ENCODE data around the gene TPPP2.

Gene TPPP2

DNA sequence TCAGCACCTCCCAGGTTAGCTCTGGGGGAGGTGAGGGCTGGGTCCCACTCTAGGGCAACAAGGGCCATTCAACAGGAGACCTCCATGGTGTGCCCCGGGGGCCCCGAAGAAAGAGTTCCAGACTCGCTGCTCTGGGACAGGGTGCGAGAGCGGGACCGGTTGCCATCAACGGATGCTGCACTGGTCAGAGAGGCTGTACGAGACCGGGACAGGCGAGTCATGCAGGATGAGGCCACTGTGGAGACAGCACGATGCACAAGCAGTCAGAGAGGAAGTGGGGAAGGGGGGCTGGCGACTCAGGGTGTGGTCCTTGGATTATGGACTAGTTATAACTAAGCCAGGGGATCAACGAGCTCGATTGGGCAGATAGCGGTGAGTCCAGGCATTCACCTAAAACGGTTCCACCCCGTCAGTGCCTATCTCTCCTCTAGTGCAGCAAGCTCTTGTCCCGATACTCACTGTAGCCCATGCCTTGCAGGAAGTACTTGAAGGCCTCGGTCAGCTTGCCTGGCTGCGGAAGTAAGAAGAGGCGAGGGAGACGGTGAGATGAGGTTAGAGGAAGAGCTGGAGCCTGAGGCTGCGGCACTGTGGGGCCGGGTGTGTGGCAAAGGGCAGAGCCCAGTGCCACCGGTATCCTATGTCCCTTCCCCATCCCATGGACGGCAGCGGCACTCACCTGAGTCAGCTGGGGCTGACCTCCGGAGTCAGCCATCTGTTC, 12.3 kb upstream of the TPPP2 start:
- DNase-seq, result no peak

DNA sequence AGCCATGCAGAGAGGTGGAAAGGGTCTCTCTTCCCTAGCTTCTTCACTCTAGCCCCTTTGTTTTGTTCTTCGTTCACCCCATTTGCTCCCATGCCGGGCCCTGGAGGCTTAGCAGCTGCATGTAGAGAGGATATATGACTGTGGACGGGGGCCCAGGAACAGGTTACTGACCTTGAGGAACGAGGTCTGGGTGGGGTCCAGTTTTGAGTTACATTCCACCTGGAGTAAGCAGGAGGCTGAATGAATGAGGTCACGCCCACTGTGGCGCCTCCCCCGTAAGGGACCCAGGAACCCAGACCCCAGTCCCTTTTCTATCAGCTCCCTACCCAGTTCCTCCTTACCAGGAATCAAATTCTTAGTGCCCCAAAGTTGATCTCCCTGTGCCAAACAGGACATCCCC, 11.7 kb upstream of the TPPP2 start:
- no peak for DNase-seq

DNA sequence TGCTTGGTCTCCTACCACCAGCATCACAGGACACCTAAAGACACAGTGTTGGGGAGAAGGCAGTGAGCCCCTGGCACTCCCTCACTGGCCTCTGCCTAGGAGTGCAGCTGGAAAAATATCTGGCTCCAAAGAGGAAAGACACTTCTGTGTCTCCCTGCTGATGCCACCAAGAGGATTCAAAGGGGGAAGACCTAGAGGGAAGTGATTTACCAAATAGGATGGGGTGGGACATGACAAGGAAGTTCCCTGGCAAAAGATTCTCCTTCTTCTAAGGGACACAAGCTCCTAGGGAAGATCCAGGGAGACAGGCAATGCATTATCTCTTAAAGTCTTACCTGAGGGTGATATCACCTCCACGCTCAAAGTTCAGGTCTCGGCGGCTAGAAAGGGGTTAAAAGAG, 11.2 kb upstream of the TPPP2 start:
- no peak for DNase-seq

DNA sequence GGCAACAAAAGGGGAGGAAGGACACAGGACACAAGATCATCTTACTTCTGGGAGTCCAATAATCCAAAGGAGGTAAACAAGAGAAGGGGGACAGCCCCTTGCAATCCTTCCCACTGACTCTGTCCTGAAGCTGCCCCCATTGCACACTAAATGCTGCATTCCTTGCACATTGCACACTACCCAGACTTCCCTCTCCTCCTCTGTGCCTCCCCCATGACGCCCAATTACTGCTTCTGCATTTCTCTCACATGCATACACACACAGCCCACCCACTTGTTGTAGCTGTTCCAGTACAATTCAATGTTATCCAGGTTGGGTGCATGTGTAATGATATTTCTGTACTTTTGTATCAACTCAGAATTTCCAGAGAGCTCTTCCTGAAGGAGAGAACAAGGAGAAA, 10.7 kb upstream of the TPPP2 start:
- no peak for DNase-seq

DNA sequence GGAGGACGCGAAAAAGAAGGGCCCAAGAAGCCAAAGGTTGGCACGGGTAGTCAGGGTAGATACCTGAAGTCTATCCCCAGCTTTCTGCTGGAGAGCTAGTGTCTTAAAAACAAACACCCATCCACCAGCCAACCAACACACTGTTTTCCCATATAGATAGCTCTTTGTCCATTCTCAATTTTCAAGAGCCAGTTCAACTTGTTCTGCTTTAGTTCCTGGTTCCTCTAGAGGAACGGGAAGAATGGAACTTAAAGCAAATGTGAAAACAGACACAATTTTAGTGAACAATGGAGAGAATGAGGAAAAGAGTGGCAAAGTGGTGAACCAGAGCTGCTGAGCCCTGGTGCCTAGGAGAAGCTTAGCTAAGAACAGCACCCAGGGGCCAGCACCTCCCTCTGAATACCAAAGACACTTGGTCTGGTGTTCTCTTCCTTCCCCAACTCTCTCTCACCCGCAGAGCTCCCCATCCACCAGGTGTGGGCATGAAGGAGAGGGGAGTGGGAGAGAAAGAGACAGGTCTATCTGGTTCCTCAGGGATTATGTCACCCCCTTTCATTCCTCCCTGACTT, 9.0 kb upstream of the TPPP2 start:
- DNase-seq, result no peak

DNA sequence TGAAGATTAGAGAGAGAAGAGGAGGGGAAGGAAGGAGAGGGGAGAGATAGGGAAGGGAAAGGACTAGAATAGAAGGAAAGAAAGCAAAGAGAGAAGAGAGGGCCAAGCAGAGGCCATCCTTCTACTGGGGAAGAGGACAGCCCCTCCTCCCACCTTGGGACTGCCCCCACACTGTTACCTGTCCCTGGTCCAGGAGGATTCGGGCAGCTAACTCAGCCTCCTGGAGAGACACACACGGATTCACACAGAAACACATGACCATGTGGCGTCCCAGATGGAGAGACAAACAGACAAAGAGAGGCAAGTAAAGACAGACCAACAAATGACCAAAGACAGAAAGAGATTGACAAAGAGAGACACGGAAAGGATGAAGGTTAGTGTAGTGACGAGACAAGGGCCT, 7.3 kb upstream of the TPPP2 start:
- no peak for DNase-seq

DNA sequence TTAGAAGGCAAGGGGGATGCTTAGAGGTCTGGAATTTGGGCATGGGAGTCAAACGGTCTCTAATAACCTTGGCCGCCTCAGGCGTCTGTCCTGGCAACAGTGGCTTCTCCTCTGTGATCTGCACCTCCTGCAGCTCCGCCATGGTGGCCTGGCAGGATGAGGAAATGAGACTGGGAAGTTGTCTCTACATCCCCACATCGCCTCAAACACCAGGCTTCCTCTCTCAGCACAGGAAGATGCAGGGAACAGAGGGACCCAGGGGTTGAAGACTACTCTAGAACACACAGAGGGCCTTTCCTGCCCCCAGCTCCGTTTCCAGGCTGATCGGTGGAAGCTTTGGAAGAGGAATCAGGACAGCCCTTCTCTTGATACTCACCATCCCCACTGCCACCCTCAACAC, 6.8 kb upstream of the TPPP2 start:
- DNase-seq, result no peak

DNA sequence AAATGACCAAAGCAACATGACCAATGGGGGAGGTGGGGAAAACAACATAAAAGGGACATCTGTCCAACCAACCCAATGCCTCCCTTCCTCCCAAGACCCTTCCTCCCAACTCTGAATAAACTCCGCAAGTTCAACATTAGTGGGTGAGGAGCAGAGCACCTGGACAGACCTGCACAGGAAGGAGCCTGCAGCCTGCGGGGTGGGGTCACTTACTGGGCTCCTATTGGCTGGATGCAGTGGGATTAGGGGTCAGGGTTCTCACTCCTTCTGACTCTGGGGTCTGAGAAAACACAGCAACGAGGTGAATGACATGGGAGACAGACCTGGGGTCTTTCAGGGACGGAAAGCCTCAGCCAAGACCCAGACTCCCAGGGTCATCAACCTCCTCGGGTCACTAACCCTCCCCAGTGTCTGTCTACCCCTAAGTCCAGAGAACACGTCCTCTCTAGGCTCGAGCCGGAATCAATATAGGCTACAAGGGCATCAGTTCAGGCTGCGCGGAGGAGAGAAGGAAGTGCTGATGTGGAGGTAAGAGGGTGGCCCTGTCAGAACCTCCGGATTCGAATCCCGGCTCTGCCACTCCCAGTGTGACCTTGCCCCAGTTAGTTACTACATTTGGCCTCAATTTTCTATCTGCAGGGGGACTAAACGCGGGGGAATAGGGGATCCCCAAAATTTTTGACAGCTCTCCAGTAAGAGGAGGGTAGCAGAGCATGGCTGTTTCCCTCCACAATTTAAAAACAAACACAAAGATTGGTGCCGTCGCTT, 6.0 kb upstream of the TPPP2 start:
- peak; percentile 21 for DNase-seq

DNA sequence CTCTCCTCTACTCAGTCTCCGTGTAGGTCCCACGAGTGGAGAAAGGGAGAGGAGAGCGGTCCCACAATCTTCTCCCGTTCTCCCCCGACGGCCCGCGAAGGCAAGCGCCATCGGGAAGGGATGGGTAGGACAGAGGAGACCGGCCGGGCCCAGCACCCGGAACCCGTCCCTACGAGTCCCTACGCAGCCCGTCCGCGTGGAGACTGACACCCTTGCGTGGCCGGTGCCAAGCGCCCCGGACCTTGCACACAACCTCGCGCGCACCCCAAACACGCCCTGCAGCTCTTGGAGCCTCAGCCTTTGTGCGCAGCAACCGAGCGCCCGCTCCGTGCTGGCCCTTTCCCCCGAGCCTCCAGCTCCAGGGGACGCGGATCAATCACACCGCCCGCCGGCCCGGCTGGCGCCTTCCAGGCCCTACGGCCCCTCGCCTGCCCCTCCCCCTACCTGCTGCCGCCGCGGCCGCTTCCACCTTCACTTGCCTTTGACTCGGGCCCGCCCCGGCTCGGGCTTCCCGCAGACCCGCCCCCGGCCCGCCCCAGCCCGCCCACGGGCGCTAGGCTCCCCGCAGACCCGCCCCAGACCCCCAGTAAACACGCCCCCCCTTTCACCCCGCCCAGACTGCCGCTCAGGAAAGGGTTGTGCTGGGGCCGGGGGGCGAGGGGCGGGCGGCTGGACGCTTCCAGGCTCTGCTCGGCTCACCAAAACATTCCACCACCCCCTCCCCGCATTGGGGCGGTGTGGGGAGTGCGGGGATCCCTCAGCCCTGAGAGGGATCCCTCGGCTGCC, 5.2 kb upstream of the TPPP2 start, which contains the start of gene NDRG2:
Gene NDRG2 (minus strand): TSS at position 477 of the 786 bp plus-strand sequence. CDS start 1,746 bp downstream, outside the sequence.
- peak; percentile 84 for DNase-seq

DNA sequence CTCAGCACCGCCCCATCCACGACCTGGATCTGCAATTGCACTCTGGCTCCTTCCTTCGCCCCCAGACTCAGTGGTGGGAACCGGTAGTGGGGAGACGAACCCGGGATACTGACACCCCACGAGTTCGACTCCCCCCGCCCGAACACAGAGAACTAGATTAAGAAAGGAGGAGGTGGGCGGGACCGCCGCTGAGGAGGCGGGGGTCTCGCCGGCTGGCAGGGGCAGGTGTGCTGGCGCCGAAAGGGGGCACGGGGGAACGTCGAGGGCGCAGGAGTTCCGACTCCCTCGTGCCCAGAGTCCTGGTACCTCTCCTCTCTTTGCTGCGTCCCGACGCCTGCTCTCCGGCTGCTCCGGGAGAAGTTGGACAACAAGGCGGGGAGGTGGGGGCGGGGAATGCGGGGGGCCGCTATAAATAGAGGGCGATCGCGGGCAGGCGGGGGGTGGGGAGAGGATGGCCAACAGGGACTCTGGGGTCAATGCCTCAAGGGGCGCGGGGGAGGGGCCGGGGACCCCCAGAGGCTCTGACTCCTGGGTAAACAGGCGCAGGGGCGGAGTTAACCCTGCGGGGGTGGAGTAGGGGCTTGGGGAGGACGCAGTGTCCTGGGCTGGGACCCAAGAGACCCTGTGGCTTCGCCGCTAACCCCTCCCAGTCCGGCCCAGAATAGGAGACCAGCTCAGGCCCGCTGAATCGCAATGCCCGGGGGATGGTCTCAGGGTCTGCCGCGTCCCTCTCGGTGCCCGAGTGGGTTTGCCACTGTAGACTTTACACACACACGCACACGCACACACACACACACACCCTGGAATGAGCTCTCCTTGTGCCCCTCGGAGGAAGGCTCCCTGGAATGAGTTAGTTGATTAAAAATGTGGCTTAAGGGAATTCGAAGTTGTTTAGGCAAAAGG, 4.4 kb upstream of the TPPP2 start:
- DNase-seq, result no peak

DNA sequence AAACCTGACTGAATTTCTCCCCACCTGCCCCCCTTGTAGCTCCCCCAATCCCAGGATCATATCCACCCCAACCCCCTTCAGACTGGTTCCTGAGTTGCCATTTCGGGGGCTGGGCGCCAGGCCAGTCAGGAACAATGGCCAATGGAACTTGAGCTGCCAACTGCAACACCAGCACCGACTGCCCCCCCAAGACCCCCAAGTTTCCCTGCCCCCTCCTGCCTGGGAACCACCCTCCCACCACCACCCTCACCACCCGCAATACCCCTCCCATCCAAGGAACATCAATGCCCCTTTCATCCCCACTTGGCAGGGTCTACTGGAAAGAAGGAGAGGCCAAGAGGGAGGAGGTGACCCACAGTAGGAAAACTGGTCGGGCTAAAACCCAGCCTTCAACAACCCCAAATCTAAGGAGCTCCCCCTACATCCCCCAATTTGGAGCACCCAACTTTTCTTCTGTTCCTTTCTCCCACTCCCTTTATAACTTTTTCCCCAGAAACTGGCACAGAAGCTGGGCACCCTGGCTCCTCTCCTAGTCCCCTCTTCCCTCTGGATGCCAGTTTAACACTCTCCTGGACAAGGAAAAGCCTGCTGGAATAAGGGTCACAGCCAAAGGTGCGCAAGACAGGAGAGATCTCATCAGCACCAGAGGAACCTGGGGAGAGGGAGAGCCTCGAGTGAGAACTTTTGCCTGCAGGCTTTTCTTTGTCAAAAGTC, 3.6 kb upstream of the TPPP2 start:
- DNase-seq, result no peak

DNA sequence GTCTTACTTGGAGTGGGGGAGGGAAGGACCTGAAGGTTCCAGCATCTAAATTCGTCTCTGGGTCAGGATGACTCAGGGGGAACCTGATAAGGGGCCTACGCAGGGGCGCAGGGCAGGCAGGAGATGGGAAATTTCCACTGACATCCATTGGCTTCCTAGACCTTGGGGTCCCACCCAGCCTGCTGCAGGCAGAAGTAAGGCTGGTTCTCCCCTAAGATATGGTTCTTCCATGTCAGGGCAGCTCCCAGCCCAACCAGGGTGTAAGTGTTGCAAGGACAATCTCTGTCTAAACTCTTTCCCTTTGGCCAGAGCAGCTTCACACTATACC, 3.1 kb upstream of the TPPP2 start:
- DNase-seq, result no peak

DNA sequence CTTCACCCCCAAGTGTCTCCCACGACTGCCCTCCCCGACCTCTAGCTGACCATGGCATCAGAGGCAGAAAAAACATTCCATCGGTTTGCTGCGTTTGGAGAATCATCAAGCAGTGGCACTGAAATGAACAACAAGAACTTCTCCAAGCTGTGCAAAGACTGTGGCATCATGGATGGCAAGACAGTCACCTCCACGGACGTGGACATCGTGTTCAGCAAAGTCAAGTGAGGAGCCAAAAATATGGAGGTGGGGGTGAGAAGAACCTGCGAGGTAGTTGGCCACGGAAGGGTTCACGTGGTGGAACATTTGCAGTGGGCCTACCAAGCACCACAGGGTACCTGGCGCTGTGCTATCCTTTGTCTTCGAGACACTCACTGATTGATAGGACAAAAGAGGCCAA, 514 bp downstream of the TPPP2 start:
- DNase-seq, result no peak

DNA sequence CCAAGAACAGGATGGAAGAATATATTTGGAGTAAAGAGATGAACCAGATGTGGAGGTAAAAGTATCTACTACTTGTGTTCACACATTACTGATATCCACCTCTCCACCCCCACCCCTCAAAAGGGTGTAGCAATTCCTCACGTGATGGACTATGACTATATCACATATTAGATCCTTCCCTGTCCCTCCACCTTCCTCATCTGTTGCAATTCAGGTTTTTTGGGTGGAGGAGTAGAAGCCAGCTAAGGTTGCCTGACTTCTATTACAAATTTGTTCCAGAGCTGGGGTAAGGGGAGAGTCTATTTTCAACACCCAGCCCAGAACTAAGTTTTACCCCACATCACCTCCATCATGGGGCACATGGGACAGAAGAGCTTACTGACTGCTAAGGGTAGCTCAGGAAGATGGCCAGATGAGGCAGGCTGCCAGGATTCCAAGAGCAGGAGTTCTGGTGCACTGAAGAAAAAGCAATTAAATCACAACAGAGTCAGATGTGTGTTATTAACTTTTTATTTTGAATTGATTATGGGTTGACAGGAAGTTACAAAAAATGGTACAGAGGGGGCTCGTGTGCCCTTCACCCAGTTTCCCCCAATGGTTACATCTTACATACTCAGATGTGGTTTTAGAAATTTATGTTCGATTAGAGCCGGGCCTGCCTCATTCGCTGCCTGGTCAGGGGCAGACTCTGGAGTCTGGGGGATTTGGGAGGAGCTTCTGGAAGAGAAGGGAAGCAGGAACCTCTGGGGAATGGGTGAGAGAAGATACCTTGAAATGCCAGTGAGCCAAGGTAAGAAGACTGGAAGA, 2.5 kb downstream of the TPPP2 start:
- no peak for DNase-seq

DNA sequence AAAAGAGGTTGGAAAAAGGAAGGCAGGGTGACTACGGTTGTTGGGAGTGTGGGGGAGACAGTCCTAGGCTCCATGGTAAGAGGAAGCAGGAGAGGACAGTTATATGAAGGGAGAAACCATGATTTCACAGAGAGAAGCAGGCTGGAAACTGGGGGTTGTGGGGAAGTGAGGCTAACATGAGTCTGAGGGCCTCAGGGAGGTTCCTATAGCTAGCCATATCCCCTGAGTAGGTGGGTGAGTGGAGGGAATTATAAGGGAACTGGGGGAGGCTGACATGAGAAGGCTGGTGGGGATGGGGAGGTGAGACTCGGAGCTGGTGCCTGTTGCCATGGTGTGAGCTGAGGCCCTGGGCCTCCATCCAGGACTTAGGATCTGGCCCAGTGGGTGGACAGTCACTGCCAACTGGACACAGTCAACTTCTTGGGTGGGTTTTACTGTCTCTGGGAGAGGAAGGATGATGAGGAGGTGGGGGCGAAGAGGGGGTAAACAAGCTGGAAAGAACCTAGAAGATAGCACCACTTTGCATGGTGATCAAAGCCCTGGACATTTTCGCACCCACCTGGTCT, 3.2 kb downstream of the TPPP2 start:
- DNase-seq, result no peak

DNA sequence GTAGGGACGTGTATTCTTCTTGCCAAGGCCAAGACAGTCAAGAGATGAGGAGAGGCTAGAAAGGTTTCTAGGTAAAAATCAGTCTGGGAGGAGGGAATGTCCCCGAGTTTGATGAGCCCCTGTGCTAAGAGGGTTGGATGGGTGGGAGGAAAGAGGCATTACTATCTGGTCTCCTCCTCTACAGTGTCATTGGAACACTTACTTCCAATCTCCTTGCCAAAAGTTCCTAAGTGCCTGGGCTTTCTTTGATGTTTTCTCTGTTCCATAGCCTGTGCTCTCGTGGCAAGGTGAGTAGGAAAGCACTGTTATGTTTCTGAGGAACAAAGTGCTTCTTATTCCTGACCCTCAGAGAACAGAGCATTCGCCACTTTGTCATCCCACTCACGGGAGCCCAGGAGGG, 4.7 kb downstream of the TPPP2 start, which contains the start of gene RNASE13:
Gene RNASE13 (minus strand): TSS at position 101 of the 400 bp plus-strand sequence. CDS start 519 bp downstream, outside the sequence.
- DNase-seq, result no peak

DNA sequence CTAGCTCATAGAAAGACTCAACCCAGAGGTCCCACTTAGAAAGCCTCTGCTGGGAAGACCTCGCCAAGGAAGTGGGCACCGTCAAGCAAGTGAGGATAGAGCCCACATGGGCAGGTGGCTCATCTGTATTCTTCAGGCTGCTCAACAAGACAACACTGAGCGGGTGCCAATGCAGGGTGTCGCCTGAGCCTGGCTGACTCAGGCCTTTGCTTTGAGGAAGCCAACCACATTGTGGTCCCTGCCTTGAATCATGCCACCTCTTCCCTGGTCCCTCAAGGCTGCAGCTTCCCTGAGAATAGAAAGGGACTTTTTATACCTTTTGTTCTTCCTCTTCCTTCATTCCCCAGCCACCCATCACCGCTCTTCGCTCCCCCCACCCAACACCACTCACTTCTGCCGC, 6.7 kb downstream of the TPPP2 start:
- no peak for DNase-seq

DNA sequence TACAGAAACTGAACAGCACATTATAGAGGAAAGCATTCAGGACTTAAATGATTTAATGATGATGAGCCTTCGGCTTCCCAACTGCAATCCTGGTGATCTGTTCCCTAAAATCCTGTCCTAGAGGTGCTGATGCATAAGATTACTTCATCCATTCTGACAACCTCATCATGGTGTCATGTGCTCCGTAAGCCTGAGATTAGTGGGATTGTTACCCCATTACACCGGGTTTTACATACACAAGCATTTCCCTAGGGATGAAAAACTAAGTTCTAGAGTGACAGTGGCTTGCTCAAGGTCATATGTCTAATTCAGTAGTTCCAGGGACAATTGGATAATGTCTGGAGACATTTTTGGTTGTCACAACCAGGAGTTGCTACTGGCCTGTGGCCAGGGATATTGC, 7.1 kb downstream of the TPPP2 start:
- no peak for DNase-seq

DNA sequence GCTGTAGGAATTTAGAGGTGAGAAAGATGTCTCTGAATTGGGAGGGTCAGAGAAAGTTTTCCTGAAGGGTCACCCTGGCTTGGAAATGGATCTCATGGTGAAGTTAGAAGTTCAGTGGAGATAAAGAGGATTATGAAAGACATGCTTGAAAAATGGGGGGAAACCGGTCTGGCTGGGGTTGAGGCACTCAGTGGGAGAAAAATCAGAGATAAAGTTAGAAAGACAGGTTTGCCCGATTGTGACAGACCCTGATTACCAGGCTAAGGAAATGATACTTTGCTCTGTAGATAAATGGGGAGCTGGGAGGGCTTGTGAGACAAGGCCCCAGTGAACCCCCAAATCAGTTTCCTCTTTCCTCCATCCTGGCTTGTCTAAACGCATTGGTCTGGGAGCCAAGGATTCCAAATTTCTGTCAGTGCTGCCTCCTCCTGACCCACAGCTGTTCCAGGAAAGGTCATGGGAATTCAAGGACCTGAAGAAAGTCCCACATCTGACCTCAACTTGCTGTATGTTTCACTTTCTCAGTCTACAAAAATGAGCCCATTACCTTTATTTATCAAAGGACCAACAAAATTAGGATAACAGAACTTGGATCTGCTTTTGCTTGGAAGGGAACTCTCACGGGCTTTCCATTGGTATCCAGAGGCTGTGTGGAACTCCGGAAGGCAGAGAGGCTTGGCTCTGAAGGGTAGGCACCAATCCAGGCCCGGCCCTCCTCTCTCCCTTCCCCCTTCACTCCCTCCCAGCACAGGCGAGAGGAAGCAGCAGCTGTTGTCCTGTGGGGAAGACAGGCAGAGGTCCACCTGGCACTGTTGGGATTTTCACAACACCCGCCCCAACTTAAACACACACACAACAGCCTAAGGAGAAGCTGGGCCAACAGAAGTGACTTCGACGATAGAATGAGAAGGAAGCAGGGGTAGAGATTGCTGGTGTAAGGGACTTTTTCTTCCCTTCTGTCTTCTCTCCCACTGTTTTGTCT, 8.7 kb downstream of the TPPP2 start:
- DNase-seq, result no peak
